H9 (cell line): ENCODE measurements around the gene ZDHHC3. TPM values are rescaled to one million over a fixed set of nuclear protein-coding genes. Genes with fewer than 3 reads are reported as not detected.

Source experiments
- DNase-seq: peaks from one replicate; pipeline ENCODE4 v3.0.0-alpha.2; 2017
- H2AFZ ChIP-seq: one replicate; pipeline ENCODE4 v1.6.1; 2013; ENCODE audit warnings: mild to moderate bottlenecking, low read length, control low read depth, moderate library complexity
- H2AK5ac ChIP-seq: 2 replicates; pipeline ENCODE4 v1.6.1; 2013; ENCODE audit warnings: low read length, control low read depth, mixed read lengths; ENCODE audit not compliant: insufficient read length
- H2BK120ac ChIP-seq: one replicate; pipeline ENCODE4 v1.6.1; 2013; ENCODE audit warnings: low read depth, mild to moderate bottlenecking, low read length, control low read depth, inconsistent platforms; ENCODE audit not compliant: poor library complexity, severe bottlenecking
- H2BK12ac ChIP-seq: 2 replicates; pipeline ENCODE4 v1.6.1; 2013; ENCODE audit warnings: low read length, control low read depth, mixed read lengths, low read depth; ENCODE audit not compliant: insufficient read length
- H2BK15ac ChIP-seq: 2 replicates; pipeline ENCODE4 v1.6.1; 2013; ENCODE audit warnings: low read depth, low read length, control low read depth
- H2BK20ac ChIP-seq: one replicate; pipeline ENCODE4 v1.6.1; 2013; ENCODE audit warnings: low read depth, mild to moderate bottlenecking, low read length, control low read depth, inconsistent platforms; ENCODE audit not compliant: poor library complexity, severe bottlenecking
- H2BK5ac ChIP-seq: 2 replicates; pipeline ENCODE4 v1.6.1; 2013; ENCODE audit warnings: low read length, control low read depth, mixed read lengths; ENCODE audit not compliant: insufficient read length
- H3K14ac ChIP-seq: 2 replicates; pipeline ENCODE4 v1.6.1; 2013; ENCODE audit warnings: low read length, control low read depth; ENCODE audit not compliant: insufficient read depth
- H3K18ac ChIP-seq: 2 replicates; pipeline ENCODE4 v1.6.1; 2013; ENCODE audit warnings: low read depth, mild to moderate bottlenecking, mixed read lengths, low read length, control low read depth; ENCODE audit not compliant: insufficient read length
- H3K23ac ChIP-seq: 2 replicates; pipeline ENCODE4 v1.6.1; 2013; ENCODE audit warnings: low read length, control low read depth, mixed read lengths, low read depth; ENCODE audit not compliant: insufficient read length
- H3K23me2 ChIP-seq: 2 replicates; pipeline ENCODE4 v1.6.1; 2013; ENCODE audit warnings: low read depth, mild to moderate bottlenecking, mixed read lengths, low read length, control low read depth; ENCODE audit not compliant: insufficient read length, poor library complexity, severe bottlenecking
- H3K27ac ChIP-seq: 2 replicates; pipeline ENCODE4 v1.5.1; 2013; ENCODE audit warnings: low read length, control low read depth, mixed read lengths, low read depth; ENCODE audit not compliant: insufficient read length
- H3K27me3 ChIP-seq: 2 replicates; pipeline ENCODE4 v1.6.1; 2013; ENCODE audit warnings: low read length, control low read depth, inconsistent platforms; ENCODE audit not compliant: insufficient read depth
- H3K4ac ChIP-seq: 2 replicates; pipeline ENCODE4 v1.6.1; 2013; ENCODE audit warnings: low read depth, mild to moderate bottlenecking, control low read depth, inconsistent platforms, low read length, moderate library complexity
- H3K4me1 ChIP-seq: 2 replicates; pipeline ENCODE4 v1.6.1; 2013; ENCODE audit warnings: low read length, control low read depth, inconsistent platforms; ENCODE audit not compliant: insufficient read depth
- H3K4me2 ChIP-seq: 2 replicates; pipeline ENCODE4 v1.6.1; 2013; ENCODE audit warnings: low read length, control low read depth, mixed read lengths; ENCODE audit not compliant: insufficient read length, insufficient read depth
- H3K56ac ChIP-seq: 2 replicates; pipeline ENCODE4 v1.6.1; 2013; ENCODE audit warnings: low read depth, mild to moderate bottlenecking, mixed read lengths, low read length, control low read depth; ENCODE audit not compliant: insufficient read length
- H3K79me1 ChIP-seq: 2 replicates; pipeline ENCODE4 v1.6.1; 2013; ENCODE audit warnings: low read depth, mild to moderate bottlenecking, moderate library complexity, low read length, control low read depth, inconsistent platforms; ENCODE audit not compliant: insufficient read depth, poor library complexity, severe bottlenecking
- H3K79me2 ChIP-seq: 2 replicates; pipeline ENCODE4 v1.6.1; 2013; ENCODE audit warnings: low read length, control low read depth, inconsistent platforms; ENCODE audit not compliant: insufficient read depth
- H3K9ac ChIP-seq: 2 replicates; pipeline ENCODE4 v1.6.1; 2013; ENCODE audit warnings: low read length, control low read depth, mixed read lengths; ENCODE audit not compliant: insufficient read length; ENCODE audit errors: extremely low read depth
- H3K9me3 ChIP-seq: one replicate; pipeline ENCODE4 v1.6.1; 2013; ENCODE audit warnings: low read depth, low read length, inconsistent platforms; ENCODE audit not compliant: control insufficient read depth
- H3T11ph ChIP-seq: one replicate; pipeline ENCODE4 v1.6.1; 2013; ENCODE audit warnings: mild to moderate bottlenecking, low read length, control low read depth, inconsistent platforms
- H4K20me1 ChIP-seq: one replicate; pipeline ENCODE4 v1.6.1; 2013; ENCODE audit not compliant: control insufficient read depth, insufficient read length, insufficient read depth
- H4K5ac ChIP-seq: 2 replicates; pipeline ENCODE4 v1.6.1; 2013; ENCODE audit warnings: low read depth, mild to moderate bottlenecking, mixed read lengths, low read length, control low read depth; ENCODE audit not compliant: insufficient read length
- H4K8ac ChIP-seq: replicated peaks from 2 replicates; pipeline ENCODE4 v1.6.1; 2013; ENCODE audit warnings: low read length, control low read depth, mixed read lengths, low read depth; ENCODE audit not compliant: insufficient read length
- H4K91ac ChIP-seq: 2 replicates; pipeline ENCODE4 v1.6.1; 2013; ENCODE audit warnings: low read depth, mild to moderate bottlenecking, moderate library complexity, mixed read lengths, low read length, control low read depth; ENCODE audit not compliant: insufficient read length
- H3K27ac Mint-ChIP-seq, 3 experiments: 2 replicates in 2 of 3; 3 replicates in 1 of 3; pipeline ENCODE4 v1.8.0; 2020 to 2021; ENCODE audit warnings: mixed read lengths in 3 of 3, mild to moderate bottlenecking in 1 of 3, moderate library complexity in 1 of 3
- H3K27me3 Mint-ChIP-seq: 2 replicates; pipeline ENCODE4 v1.8.0; 2021; ENCODE audit warnings: low read depth, mild to moderate bottlenecking, moderate library complexity, mixed read lengths
- H3K36me3 Mint-ChIP-seq, 3 experiments: 2 replicates in 2 of 3; 3 replicates in 1 of 3; pipeline ENCODE4 v1.8.0; 2020 to 2021; ENCODE audit warnings: low read depth in 3 of 3, mixed read lengths in 3 of 3; ENCODE audit not compliant: insufficient read depth in 1 of 3
- H3K4me1 Mint-ChIP-seq, 2 experiments: 2 replicates each; pipeline ENCODE4 v1.8.0; 2020; ENCODE audit warnings: mixed read lengths in 2 of 2
- H3K4me3 Mint-ChIP-seq, 2 experiments: 2 replicates in 1 of 2; 3 replicates in 1 of 2; pipeline ENCODE4 v1.8.0; 2020 to 2021; ENCODE audit warnings: mild to moderate bottlenecking in 2 of 2, mixed read lengths in 2 of 2, moderate library complexity in 1 of 2
- H3K9me3 Mint-ChIP-seq, 2 experiments: 2 replicates in 1 of 2; 3 replicates in 1 of 2; pipeline ENCODE4 v1.8.0; 2020; ENCODE audit warnings: mild to moderate bottlenecking in 2 of 2, mixed read lengths in 2 of 2, moderate library complexity in 1 of 2
- CTCF ChIP-seq: fragments of 200-600 bp; sonication (generic); conservative IDR thresholded peaks from 3 replicates; pipeline ENCODE4 v1.8.0; 2021; ENCODE audit warnings: antibody characterized with exemption, mild to moderate bottlenecking
- WGBS: extraction: QIAGEN DNeasy Blood & Tissue Kit; methylation state at CpG from one replicate; pipeline ENCODE4 v1.1.7; 2013; ENCODE audit warnings: missing lambda C conversion rate, low lambda C conversion rate, mixed read lengths; ENCODE audit not compliant: insufficient read length; ENCODE audit errors: extremely low coverage; 5-methylcytosine and 5-hydroxymethylcytosine counted together
- total RNA-seq: library from RNA; stranded (reverse); gene quantifications from 2 replicates; pipeline ENCODE4 v1.2.1, GENCODE V29; 2021

Gene ZDHHC3
- total RNA-seq, 1 experiment from 2014 or later: 71.3 TPM

GRCh38 chr3:44929782-44930181 is 46.2 kb downstream of the ZDHHC3 start:
- no peak overlapping the region for H3K4me2 ChIP-seq
- H3K79me2 ChIP-seq: no peaks in the 10 kb centered on the region
- no peak overlapping the region for H2AK5ac ChIP-seq
- Mint-ChIP-seq H3K4me1 (peaks cover 21 to 25% of the 10 kb centered on the region in 2 experiments), H3K4me3 (no peak overlapping the region), H3K9me3 (no peaks in the 10 kb centered on the region), H3K27ac (no peak overlapping the region), H3K36me3 (peaks cover 34 to 67% (median 62%) of the 10 kb centered on the region in 3 experiments), H3K27me3 (no peaks in the 10 kb centered on the region)
- H3K56ac ChIP-seq: no peak overlapping the region
- H3K27me3 ChIP-seq: no peaks in the 10 kb centered on the region
- no peak overlapping the region for H3K18ac ChIP-seq
- H2BK20ac ChIP-seq: no peak overlapping the region
- H3K4ac ChIP-seq: no peak overlapping the region
- H2BK15ac ChIP-seq: no peak overlapping the region
- H2BK12ac ChIP-seq: no peak overlapping the region
- no peaks in the 10 kb centered on the region for H4K20me1 ChIP-seq
- no peak overlapping the region for H3K9ac ChIP-seq
- no peak overlapping the region for H2AFZ ChIP-seq
- H3T11ph ChIP-seq: no peak overlapping the region
- no peak overlapping the region for H4K91ac ChIP-seq
- no peak overlapping the region for H2BK120ac ChIP-seq
- no peak overlapping the region for H4K5ac ChIP-seq
- no peaks in the 10 kb centered on the region for H3K23me2 ChIP-seq
- DNase-seq: no peak
- no peak overlapping the region; the same call in 1 of the 2 replicates for H3K14ac ChIP-seq
- no peaks in the 10 kb centered on the region for H3K9me3 ChIP-seq
- no peak overlapping the region for H3K27ac ChIP-seq
- no peak for TF ChIP-seq CTCF
- H3K79me1 ChIP-seq: no peaks in the 10 kb centered on the region
- H3K4me1 ChIP-seq: no peaks in the 10 kb centered on the region
- WGBS: no CpG with 5 or more reads among the region's 5 CpGs
- H3K23ac ChIP-seq: no peak overlapping the region
- H4K8ac ChIP-seq: no peak overlapping the region
- H2BK5ac ChIP-seq: no peak overlapping the region
